Neuronal stem cell (in vitro differentiated cells): Measurements from ENCODE around the gene PPP1R3E.

Experiments used
- DNase-seq: peaks from one replicate; pipeline ENCODE4 v3.0.0-alpha.2; 2013; ENCODE audit warnings: low spot score
- H2AFZ ChIP-seq: one replicate; pipeline ENCODE4 v1.6.1; 2013; ENCODE audit warnings: mild to moderate bottlenecking, low read length, inconsistent platforms
- H2AK5ac ChIP-seq: 2 replicates; pipeline ENCODE4 v1.6.1; 2013; ENCODE audit warnings: low read depth, mild to moderate bottlenecking, inconsistent platforms, low read length, moderate library complexity, mixed read lengths
- H2BK120ac ChIP-seq: 2 replicates; pipeline ENCODE4 v1.6.1; 2013; ENCODE audit warnings: low read depth, mild to moderate bottlenecking, inconsistent platforms, low read length, moderate library complexity, mixed read lengths
- H2BK12ac ChIP-seq: one replicate; pipeline ENCODE4 v1.6.1; 2013; ENCODE audit warnings: low read length, inconsistent platforms
- H2BK15ac ChIP-seq: 2 replicates; pipeline ENCODE4 v1.6.1; 2013; ENCODE audit warnings: mild to moderate bottlenecking, low read length, inconsistent platforms, mixed read lengths
- H2BK5ac ChIP-seq: one replicate; pipeline ENCODE4 v1.6.1; 2013; ENCODE audit warnings: inconsistent platforms, mild to moderate bottlenecking, low read length, moderate library complexity
- H3K14ac ChIP-seq: one replicate; pipeline ENCODE4 v1.6.1; 2013; ENCODE audit warnings: low read length, inconsistent platforms
- H3K18ac ChIP-seq: 2 replicates; pipeline ENCODE4 v1.6.1; 2013; ENCODE audit warnings: low read length, inconsistent platforms
- H3K23ac ChIP-seq: 2 replicates; pipeline ENCODE4 v1.6.1; 2013; ENCODE audit warnings: low read depth, mild to moderate bottlenecking, mixed read lengths, low read length, inconsistent platforms; ENCODE audit not compliant: poor library complexity
- H3K27ac ChIP-seq: replicated peaks from 3 replicates; pipeline ENCODE4 v1.5.1; 2013; ENCODE audit warnings: low read length, inconsistent platforms
- H3K27me3 ChIP-seq, 3 experiments: 2 replicates each; pipeline ENCODE4 v1.6.1; 2013; ENCODE audit warnings: low read length in 3 of 3, mild to moderate bottlenecking in 2 of 3, inconsistent platforms in 1 of 3, low read depth in 1 of 3, mixed read lengths in 1 of 3, moderate library complexity in 1 of 3; ENCODE audit not compliant: control insufficient read depth in 3 of 3, insufficient read depth in 3 of 3
- H3K36me3 ChIP-seq, 2 donors: replicated peaks in 1 of 2; 2 replicates each; pipeline ENCODE4 v1.6.1; 2013; ENCODE audit warnings: low read length in 2 of 2; ENCODE audit not compliant: control insufficient read depth in 2 of 2, insufficient read depth in 2 of 2
- H3K4ac ChIP-seq: 2 replicates; pipeline ENCODE4 v1.6.1; 2013; ENCODE audit warnings: inconsistent platforms, mild to moderate bottlenecking, low read length, moderate library complexity
- H3K4me1 ChIP-seq, 2 donors: 1 replicate in 1 of 2; 2 replicates in 1 of 2; pipeline ENCODE4 v1.6.1; 2013; ENCODE audit warnings: low read length in 2 of 2, low read depth in 1 of 2; ENCODE audit not compliant: control insufficient read depth in 2 of 2, insufficient read depth in 1 of 2
- H3K4me2 ChIP-seq: one replicate; pipeline ENCODE4 v1.6.1; 2013; ENCODE audit warnings: mild to moderate bottlenecking, low read length, inconsistent platforms; ENCODE audit not compliant: insufficient read depth, poor library complexity, severe bottlenecking
- H3K4me3 ChIP-seq, 2 donors: 2 replicates each; pipeline ENCODE4 v1.5.1; 2013; ENCODE audit warnings: low read length in 2 of 2, mild to moderate bottlenecking in 2 of 2, inconsistent platforms in 1 of 2, moderate library complexity in 1 of 2
- H3K79me1 ChIP-seq: one replicate; pipeline ENCODE4 v1.6.1; 2013; ENCODE audit warnings: low read depth, mild to moderate bottlenecking, inconsistent platforms, low read length, moderate library complexity
- H3K9ac ChIP-seq: one replicate; pipeline ENCODE4 v1.6.1; 2013; ENCODE audit warnings: mild to moderate bottlenecking, low read depth, low read length, inconsistent platforms; ENCODE audit not compliant: poor library complexity
- H3K9me3 ChIP-seq, 2 donors: replicated peaks in 1 of 2; 2 replicates each; pipeline versions ENCODE3 to v1.6.1; 2013; ENCODE audit warnings: low read length in 2 of 2, mild to moderate bottlenecking in 2 of 2, inconsistent platforms in 1 of 2, low read depth in 1 of 2, mixed read lengths in 1 of 2, moderate library complexity in 1 of 2; ENCODE audit not compliant: control insufficient read depth in 2 of 2, insufficient read depth in 1 of 2
- H4K8ac ChIP-seq: one replicate; pipeline ENCODE4 v1.6.1; 2013; ENCODE audit warnings: low read depth, mild to moderate bottlenecking, inconsistent platforms, low read length, moderate library complexity
- H4K91ac ChIP-seq: one replicate; pipeline ENCODE4 v1.6.1; 2013; ENCODE audit warnings: low read length, low read depth, mild to moderate bottlenecking, inconsistent platforms; ENCODE audit not compliant: poor library complexity
- WGBS, 2 donors: extraction: QIAGEN DNeasy Blood & Tissue Kit; methylation state at CpG; one replicate each; pipeline ENCODE4 v1.1.7; 2013; ENCODE audit warnings: missing lambda C conversion rate in 2 of 2, mixed read lengths in 1 of 2; ENCODE audit not compliant: insufficient read length in 2 of 2, insufficient replicate concordance in 1 of 2; ENCODE audit errors: extremely low coverage in 2 of 2; 5-methylcytosine and 5-hydroxymethylcytosine counted together

Gene PPP1R3E

DNA sequence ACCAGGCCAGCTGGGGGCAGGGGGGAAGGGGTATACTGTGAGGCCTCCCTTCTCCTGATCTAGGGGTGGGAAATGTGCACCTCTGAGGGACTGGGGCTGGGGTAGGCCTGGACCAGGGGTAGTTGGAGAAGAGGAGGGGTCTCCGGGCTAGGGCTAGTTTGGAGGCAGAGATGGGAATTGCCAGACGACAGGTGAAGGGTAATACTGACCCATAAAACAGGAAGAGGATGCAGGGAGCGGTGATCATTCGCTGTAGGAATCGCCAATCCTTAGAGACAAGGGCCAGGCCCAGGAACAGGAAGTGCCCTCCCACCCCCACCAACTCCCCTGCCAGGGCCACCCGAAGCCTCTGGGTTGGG lies 45.6 kb upstream of the PPP1R3E start:
- no peaks in the 10 kb centered on the region for H3K9me3 ChIP-seq
- H3K4me1 ChIP-seq: peaks cover 0 to 7% of the 10 kb centered on the region in 2 donors
- DNase-seq: no peak
- peaks cover 0 to 3% (median 0%) of the 10 kb centered on the region in 3 experiments for H3K27me3 ChIP-seq
- H3K18ac ChIP-seq: no peak overlapping the region
- H3K14ac ChIP-seq: no peak overlapping the region
- H3K27ac ChIP-seq: no peak overlapping the region
- H3K79me1 ChIP-seq: no peaks in the 10 kb centered on the region
- WGBS, 2 donors: no CpG with 5 or more reads among the region's 6 CpGs
- H2BK5ac ChIP-seq: no peak overlapping the region
- H2AK5ac ChIP-seq: no peak overlapping the region
- no peak overlapping the region for H2BK15ac ChIP-seq
- peaks cover 7 to 8% of the 10 kb centered on the region in 2 donors for H3K36me3 ChIP-seq
- H3K23ac ChIP-seq: no peak overlapping the region
- H2AFZ ChIP-seq: no peak overlapping the region
- no peak overlapping the region for H3K4me2 ChIP-seq
- H2BK12ac ChIP-seq: no peak overlapping the region
- H3K9ac ChIP-seq: no peak overlapping the region
- no peak overlapping the region for H4K91ac ChIP-seq
- no peak overlapping the region for H3K4ac ChIP-seq
- H4K8ac ChIP-seq: no peak overlapping the region
- no peak overlapping the region for H3K4me3 ChIP-seq
- no peak overlapping the region for H2BK120ac ChIP-seq

DNA sequence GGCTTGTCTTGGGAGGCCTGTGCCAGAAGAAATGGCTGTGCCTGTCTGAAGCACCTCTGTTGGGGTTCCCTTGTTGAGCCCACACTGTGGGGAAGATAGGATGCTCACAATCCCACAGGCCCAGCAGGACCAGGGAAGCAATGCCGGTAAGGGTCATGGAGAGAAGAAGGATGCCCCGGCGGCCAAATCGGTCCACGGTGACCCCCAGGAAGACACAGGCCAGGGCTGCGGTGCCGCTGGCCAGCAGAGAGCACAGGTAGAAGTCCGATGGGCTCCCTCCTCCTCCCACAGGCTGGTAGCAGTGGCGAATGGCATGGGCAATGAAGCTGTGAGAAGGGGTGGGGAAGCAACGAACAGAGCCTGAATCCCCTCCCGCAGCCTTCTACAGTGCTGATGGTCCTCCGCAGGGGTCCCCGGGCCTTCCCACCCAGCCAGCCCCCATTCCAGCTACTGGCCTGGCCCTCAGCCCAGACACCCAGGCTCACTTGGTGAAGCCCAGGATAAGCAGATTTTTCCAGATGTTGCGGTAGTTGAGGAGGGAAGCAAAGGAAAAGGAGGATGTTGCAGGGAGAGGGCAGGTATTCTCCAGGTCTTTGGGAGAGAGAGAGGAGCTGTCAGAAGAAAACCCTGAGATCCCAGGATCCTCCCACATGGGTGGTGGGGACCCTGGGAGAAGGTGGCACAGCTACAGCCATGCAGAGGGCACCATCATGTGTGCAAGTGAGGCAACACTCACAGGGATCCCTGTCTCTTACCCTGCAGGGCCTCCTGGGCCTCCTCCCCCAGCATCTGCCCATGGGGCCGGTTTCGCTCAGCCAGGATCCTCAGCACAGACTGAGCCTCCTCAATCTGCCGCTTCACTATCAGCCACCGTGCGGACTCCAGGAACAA lies 45.0 kb upstream of the PPP1R3E start:
- Histone ChIP-seq H2AK5ac (no peak overlapping the region), H2BK12ac (no peak overlapping the region), H4K91ac (no peak overlapping the region), H3K4me2 (no peak overlapping the region), H3K9ac (peak overlapping the region; percentile 40), H3K18ac (no peak overlapping the region), H3K4me1 (peaks cover 0 to 4% of the 10 kb centered on the region in 2 donors), H4K8ac (no peak overlapping the region), H3K4me3 (no peak overlapping the region), H3K14ac (peak overlapping the region; percentile 32), H2BK120ac (no peak overlapping the region), H2BK5ac (no peak overlapping the region), H3K23ac (no peak overlapping the region), H2AFZ (no peak overlapping the region), H2BK15ac (no peak overlapping the region), H3K27ac (no peak overlapping the region), H3K27me3 (peaks cover 0 to 3% (median 0%) of the 10 kb centered on the region in 3 experiments), H3K36me3 (peaks cover 7 to 8% of the 10 kb centered on the region in 2 donors), H3K9me3 (no peaks in the 10 kb centered on the region), H3K4ac (no peak overlapping the region), H3K79me1 (no peaks in the 10 kb centered on the region)
- no CpG with 5 or more reads among the region's 19 CpGs for WGBS, 2 donors
- no peak for DNase-seq

DNA sequence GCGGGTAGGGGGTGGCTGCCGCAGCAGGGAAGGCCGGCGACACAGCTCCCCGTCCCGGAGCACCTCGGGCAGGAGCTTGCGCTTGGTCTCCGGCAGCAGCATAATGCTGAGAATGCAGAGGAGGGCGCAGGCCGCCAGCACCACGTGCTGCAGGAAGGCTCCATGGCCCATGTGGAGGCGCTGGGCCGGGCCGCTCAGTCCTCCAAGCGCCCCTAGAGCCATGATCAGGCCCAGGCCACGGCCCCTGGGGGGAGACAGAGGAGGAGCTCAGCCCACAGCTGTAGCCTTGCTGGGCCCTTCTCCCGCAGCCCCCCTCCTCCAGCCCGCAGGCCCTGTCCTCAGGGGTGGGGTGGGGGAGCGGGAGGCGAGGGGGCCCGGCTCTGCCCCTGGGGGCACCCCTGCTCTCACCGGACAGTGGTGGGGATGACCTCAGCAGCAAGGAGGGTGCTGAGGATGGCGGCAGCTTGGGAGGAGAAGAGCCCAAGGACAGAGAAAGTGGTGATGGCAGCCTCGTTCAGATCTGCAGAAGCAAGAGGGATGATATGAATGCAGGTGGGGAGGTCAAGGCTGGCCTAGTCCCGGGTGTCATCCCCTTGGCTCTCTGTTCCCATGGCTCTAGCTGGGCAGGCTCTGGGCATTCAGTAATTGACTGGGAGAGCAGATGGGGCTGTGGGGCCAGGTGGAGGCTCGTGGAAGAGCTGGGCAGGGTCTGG lies 44.2 kb upstream of the PPP1R3E start:
- Histone ChIP-seq H3K18ac (peak overlapping the region; percentile 21), H3K4ac (no peak overlapping the region), H3K79me1 (no peaks in the 10 kb centered on the region), H3K23ac (no peak overlapping the region), H2BK12ac (no peak overlapping the region), H2AFZ (no peak overlapping the region), H3K36me3 (peaks cover 7 to 8% of the 10 kb centered on the region in 2 donors), H3K27me3 (peaks cover 0 to 3% (median 0%) of the 10 kb centered on the region in 3 experiments), H2BK15ac (no peak overlapping the region), H3K4me3 (peak overlapping the region in 1 of 2 donors; percentile 11), H2BK5ac (peak overlapping the region; percentile 35), H3K9ac (peak overlapping the region; percentile 56), H3K27ac (no peak overlapping the region), H2AK5ac (no peak overlapping the region), H3K4me1 (peaks cover 0 to 4% of the 10 kb centered on the region in 2 donors), H3K14ac (no peak overlapping the region), H3K4me2 (no peak overlapping the region), H2BK120ac (no peak overlapping the region), H4K91ac (no peak overlapping the region), H4K8ac (peak overlapping the region; percentile 75), H3K9me3 (no peaks in the 10 kb centered on the region)
- no peak for DNase-seq
- WGBS, 2 donors: no CpG with 5 or more reads among the region's 27 CpGs
